Left ventricle myocardium inferior (tissue), 1 donor: ENCODE data around the gene ENO2. TPM values are rescaled to one million over a fixed set of nuclear protein-coding genes. Genes with fewer than 3 reads are reported as not detected.
A peak's percentile ranks its signal among the peaks of the same experiment; 100 is the strongest.

Source experiments
- DNase-seq: peaks from one replicate; pipeline ENCODE4 v3.0.0-alpha.2; 2020
- H3K27ac ChIP-seq: fragments of 200-600 bp; replicated peaks from 2 replicates; pipeline ENCODE4 v1.8.0; 2021
- H3K27me3 ChIP-seq: fragments of 200-600 bp; 2 replicates; pipeline ENCODE4 v1.8.0; 2021; ENCODE audit warnings: low read depth
- H3K36me3 ChIP-seq: fragments of 200-600 bp; 2 replicates; pipeline ENCODE4 v1.8.0; 2021
- H3K4me1 ChIP-seq: fragments of 200-600 bp; 2 replicates; pipeline ENCODE4 v1.8.0; 2021
- H3K4me3 ChIP-seq: fragments of 200-600 bp; 2 replicates; pipeline ENCODE4 v1.8.0; 2021; ENCODE audit warnings: mild to moderate bottlenecking, moderate library complexity
- H3K9me3 ChIP-seq: fragments of 200-600 bp; replicated peaks from 2 replicates; pipeline ENCODE4 v1.8.0; 2021
- intact Hi-C: fragments of 100-400 bp; cut with micrococcal nuclease; formaldehyde crosslinking; loops from one replicate; pipeline ENCODE4 v1.11.0; 2022
- total RNA-seq: library from RNA; stranded (reverse); fragmentation: NEBNext Ultra II Directional; extraction: Animal tissue kit (Norgen Biotek cat#: 25700); gene quantifications from one replicate; pipeline ENCODE4 v1.2.1, GENCODE V29; 2021
- TF ChIP-seq, protein P1 (sequence below): fragments of 200-600 bp; IDR thresholded peaks from 2 replicates; pipeline ENCODE4 v1.8.0; 2021; ENCODE audit warnings: antibody characterized with exemption, mild to moderate bottlenecking, borderline replicate concordance
- donor health status: DM: no; HTN: yes; CAD: no; lungs with severe emphysema.

ENO2 gene
- total RNA-seq, 1 donor from 2014 or later: 14.8 TPM

DNA sequence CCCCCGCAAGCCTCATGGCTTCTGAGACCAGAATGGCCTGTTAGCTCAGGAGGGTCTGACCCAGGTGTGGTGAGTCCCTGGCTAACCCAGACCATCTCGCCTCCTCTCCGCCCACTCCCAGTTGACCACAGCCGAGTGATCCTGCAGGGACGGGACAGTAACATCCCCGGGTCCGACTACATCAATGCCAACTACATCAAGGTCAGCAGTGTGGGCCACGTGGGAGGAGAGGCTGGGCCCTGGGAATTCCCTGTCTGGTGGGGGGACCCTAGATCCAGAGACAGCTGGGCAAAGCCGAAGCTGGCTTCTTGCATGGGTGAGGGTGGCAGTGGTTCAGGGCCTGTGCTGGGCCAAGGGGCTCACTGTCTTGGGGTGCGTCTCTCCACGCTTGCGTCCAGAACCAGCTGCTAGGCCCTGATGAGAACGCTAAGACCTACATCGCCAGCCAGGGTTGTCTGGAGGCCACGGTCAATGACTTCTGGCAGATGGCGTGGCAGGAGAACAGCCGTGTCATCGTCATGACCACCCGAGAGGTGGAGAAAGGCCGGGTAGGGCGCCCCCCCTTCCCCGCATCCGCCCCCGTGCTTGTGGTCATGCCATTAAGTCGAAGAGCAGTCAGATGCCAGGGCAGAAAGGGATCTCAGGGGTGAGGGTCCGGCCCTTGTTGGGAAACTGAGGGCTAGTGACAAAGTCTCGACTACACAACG is 41.8 kb downstream of the ENO2 start:
- intact Hi-C loops: no loop called here
- TF ChIP-seq, protein P1, sequence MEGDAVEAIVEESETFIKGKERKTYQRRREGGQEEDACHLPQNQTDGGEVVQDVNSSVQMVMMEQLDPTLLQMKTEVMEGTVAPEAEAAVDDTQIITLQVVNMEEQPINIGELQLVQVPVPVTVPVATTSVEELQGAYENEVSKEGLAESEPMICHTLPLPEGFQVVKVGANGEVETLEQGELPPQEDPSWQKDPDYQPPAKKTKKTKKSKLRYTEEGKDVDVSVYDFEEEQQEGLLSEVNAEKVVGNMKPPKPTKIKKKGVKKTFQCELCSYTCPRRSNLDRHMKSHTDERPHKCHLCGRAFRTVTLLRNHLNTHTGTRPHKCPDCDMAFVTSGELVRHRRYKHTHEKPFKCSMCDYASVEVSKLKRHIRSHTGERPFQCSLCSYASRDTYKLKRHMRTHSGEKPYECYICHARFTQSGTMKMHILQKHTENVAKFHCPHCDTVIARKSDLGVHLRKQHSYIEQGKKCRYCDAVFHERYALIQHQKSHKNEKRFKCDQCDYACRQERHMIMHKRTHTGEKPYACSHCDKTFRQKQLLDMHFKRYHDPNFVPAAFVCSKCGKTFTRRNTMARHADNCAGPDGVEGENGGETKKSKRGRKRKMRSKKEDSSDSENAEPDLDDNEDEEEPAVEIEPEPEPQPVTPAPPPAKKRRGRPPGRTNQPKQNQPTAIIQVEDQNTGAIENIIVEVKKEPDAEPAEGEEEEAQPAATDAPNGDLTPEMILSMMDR: no peak
- Histone ChIP-seq H3K36me3 (no peaks in the 10 kb centered on the region), H3K4me3 (no peak overlapping the region), H3K27ac (no peak overlapping the region), H3K4me1 (peaks cover 49% of the 10 kb centered on the region), H3K27me3 (no peaks in the 10 kb centered on the region), H3K9me3 (no peaks in the 10 kb centered on the region)
- DNase-seq: no peak

DNA sequence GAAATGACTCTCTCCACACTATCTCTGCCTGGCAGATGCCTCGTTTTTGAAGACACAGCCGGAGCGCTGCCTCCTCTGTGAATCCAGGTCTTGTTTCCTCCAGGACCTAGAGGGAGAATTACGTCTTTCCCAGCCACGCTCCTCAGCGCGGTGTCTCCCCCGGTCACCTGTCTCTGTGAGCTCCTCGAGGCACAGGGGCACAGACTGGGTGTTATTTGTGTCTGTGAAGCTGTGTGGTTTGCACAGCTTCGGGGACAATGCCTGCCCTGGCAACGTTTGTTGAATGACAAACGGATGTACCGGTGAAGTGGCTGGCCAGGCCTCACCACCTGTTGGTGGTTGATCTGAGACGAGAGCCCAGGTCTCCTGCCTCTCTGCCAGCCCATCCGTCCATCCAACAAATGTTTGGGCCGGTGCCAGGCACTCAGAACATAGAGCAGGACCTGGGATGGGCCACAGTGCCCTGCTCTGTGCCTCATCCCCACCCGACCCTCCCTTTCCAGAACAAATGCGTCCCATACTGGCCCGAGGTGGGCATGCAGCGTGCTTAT is 42.8 kb downstream of the ENO2 start:
- TF ChIP-seq, protein P1: no peak
- Histone ChIP-seq H3K36me3 (no peaks in the 10 kb centered on the region), H3K9me3 (no peaks in the 10 kb centered on the region), H3K4me3 (no peak overlapping the region), H3K27me3 (no peaks in the 10 kb centered on the region), H3K4me1 (peaks cover 59% of the 10 kb centered on the region), H3K27ac (no peak overlapping the region)
- no peak for DNase-seq
- intact Hi-C loops: no loop called here

DNA sequence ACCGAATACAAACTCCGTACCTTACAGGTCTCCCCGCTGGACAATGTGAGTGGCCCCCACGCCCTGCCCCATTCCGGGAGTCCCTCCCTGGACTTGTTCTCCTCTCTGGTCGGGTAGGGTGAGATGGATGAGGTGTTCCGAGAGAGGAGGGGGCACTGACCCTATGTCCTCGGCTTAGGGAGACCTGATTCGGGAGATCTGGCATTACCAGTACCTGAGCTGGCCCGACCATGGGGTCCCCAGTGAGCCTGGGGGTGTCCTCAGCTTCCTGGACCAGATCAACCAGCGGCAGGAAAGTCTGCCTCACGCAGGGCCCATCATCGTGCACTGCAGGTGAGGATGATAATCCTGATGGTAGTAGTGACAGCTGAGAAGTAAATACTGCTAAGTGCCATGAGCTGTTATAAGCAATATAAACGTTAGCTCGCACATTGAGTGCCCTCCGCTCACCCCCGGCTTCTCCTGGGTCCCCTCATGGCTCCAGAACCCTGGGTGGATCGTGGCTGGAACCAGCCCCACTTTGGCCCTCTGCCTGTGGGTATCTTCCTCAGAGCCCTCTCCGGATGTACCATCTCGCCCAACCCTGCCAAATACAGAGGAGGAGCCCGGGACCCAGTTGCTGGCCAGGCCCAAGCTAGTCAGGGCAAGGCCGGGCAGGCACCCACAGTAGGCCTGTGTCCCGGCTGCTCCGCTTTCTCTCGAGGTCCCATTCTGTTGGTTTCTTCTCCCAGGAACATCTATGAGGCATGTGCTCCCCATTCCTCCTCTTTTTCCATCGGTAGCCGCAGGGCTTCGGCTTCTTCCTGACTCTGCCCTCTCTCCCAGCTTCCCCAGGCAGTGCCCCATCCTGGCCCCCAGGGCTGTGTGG is 43.6 kb downstream of the ENO2 start:
- H3K27me3 ChIP-seq: no peaks in the 10 kb centered on the region
- H3K36me3 ChIP-seq: no peaks in the 10 kb centered on the region
- H3K4me3 ChIP-seq: no peak overlapping the region
- TF ChIP-seq, protein P1: no peak
- H3K4me1 ChIP-seq: peaks cover 66% of the 10 kb centered on the region
- intact Hi-C loops: no loop called here
- H3K9me3 ChIP-seq: no peaks in the 10 kb centered on the region
- DNase-seq: no peak
- H3K27ac ChIP-seq: peak overlapping the region; percentile 86

DNA sequence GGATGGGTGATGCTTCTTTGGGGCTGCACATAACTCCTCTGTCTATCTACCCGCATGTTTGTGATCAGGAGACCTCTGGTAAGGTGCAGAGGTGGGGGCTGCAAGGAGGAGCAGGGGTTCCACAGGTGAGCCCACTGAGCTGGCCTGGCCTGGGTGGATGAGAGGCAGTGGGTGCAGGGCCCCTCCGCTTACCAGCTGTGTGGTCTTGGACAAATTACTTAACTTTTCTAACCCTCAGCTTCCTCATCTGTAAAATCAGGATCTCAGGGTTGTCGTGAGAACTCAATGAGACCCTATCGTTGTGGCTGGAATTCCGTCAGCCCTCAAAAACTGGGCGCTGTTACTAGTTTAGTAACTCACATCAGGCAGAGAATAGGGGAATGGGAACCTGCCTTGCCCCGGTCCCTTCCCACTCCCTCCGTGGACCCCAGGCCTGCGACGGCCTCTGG is 44.3 kb downstream of the ENO2 start:
- H3K4me3 ChIP-seq: peak overlapping the region; percentile 48
- TF ChIP-seq, protein P1: no peak
- H3K9me3 ChIP-seq: no peaks in the 10 kb centered on the region
- intact Hi-C loops: no loop called here
- DNase-seq: no peak
- no peaks in the 10 kb centered on the region for H3K27me3 ChIP-seq
- peaks cover 59% of the 10 kb centered on the region for H3K4me1 ChIP-seq
- H3K27ac ChIP-seq: peak overlapping the region; percentile 86
- H3K36me3 ChIP-seq: no peaks in the 10 kb centered on the region

DNA sequence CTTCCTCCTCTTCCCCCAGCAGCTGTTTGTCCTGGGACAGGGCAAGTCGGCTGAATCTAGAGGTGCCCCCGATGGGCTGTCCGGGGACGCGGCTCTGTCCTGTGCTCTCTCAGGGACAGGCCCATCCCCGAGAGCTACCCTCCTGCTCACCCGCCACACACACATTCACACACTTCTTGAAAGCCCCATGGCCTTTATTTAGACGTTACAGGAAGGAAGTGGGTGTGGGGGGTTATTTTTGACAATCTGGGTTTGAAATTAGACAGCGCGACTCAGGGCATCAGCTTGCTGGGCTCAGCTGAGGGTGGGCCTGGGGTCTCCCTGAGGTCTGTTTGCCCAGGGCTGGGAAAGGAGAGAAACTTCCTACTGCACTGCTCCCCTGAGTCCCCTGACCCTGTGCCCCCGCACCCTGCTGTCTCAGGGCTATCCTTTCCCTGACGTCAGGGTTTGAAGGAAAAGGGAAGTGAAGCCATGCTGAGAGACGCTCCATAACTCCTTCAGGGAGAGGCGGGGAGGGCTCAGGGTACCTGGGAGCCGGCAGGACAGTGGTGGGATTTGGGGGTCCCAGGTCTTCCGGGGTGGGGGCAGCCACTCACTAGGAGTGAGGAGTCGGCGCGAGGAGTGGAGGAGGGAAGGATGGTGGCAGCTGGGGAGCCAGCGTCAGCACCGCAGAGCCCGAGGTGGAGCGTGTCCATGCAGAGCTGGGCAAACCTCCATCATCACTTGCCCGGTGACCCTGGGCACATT is 44.9 kb downstream of the ENO2 start:
- intact Hi-C loops: no loop called here
- Histone ChIP-seq H3K9me3 (no peaks in the 10 kb centered on the region), H3K4me1 (peaks cover 55% of the 10 kb centered on the region), H3K4me3 (peak overlapping the region; percentile 48), H3K27ac (peak overlapping the region; percentile 86), H3K27me3 (no peaks in the 10 kb centered on the region), H3K36me3 (no peaks in the 10 kb centered on the region)
- TF ChIP-seq, protein P1: no peak
- DNase-seq: peak; percentile 35
